GM15510 (cell line): Measurements from ENCODE around the gene NEK11.

Experiments
- POLR2A ChIP-seq: IDR thresholded peaks from 3 replicates; pipeline ENCODE4 v1.6.1; 2011; ENCODE audit warnings: borderline replicate concordance; ENCODE audit not compliant: insufficient read length; ENCODE audit errors: extremely low read depth

NEK11 gene

GRCh38 chr3:131361464-131362421, 335.1 kb downstream of the NEK11 start:
- peak; percentile 41 for TF ChIP-seq POLR2A

GRCh38 chr3:131363275-131363674, 336.6 kb downstream of the NEK11 start:
- TF ChIP-seq POLR2A, result no peak

DNA sequence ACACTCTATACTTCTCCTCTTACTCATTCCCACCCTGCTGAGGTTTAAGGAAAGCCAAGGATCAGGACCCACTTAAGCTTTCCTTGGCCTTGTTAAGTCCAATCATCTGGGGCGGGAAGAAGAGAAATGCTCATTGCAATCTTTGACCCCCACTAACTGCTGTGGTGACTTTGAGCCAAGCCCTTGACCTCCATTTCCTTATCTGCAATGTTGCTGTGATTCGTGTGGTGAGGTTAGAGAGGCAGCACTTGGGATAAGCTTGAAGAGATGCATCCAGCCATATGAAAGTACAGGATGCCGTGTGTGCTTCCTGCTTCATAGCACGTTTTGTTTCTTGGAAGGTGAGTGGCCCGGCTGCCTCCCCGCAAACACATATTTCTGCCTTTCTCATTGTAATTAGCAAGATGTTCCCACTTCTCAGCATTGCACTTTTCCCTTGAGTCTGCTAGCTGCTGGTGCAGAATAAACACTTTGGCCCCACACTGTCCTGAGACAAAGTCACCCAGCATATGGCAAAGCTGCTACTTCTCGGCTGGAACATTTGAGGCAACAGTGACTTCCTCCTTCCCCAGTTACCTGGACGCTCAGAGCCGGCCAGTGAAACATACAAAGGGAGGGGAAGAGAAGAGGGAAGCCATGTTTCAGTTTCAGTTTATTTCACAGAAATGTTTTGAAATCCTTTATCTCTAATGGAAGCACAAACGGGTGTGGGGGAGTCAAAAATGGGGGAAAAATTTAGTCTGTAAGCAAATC, 344.4 kb downstream of the NEK11 start:
- TF ChIP-seq POLR2A, result no peak

- no peak for TF ChIP-seq POLR2A
Observed at GRCh38 chr3:131371688-131372066, 345.0 kb downstream of the NEK11 start.

GRCh38 chr3:131374741-131375140, 348.1 kb downstream of the NEK11 start:
- TF ChIP-seq POLR2A, result no peak

- TF ChIP-seq POLR2A, result peak; percentile 85
Observed at GRCh38 chr3:131381445-131382291, 355.0 kb downstream of the NEK11 start, which contains the start of gene NUDT16. Gene NUDT16, plus strand, starts transcription at chr3:131381774. Its CDS starts 31 bp downstream, at chr3:131381805.

GRCh38 chr3:131386429-131387165, 359.9 kb downstream of the NEK11 start:
- TF ChIP-seq POLR2A, result no peak

GRCh38 chr3:131387796-131388489, 361.3 kb downstream of the NEK11 start:
- TF ChIP-seq POLR2A, result no peak

GRCh38 chr3:131388490-131388799, 361.8 kb downstream of the NEK11 start:
- TF ChIP-seq POLR2A, result no peak

- no peak for TF ChIP-seq POLR2A
Observed at GRCh38 chr3:131390331-131390730, 363.7 kb downstream of the NEK11 start.

GRCh38 chr3:131393051-131393450, 366.4 kb downstream of the NEK11 start:
- no peak for TF ChIP-seq POLR2A

DNA sequence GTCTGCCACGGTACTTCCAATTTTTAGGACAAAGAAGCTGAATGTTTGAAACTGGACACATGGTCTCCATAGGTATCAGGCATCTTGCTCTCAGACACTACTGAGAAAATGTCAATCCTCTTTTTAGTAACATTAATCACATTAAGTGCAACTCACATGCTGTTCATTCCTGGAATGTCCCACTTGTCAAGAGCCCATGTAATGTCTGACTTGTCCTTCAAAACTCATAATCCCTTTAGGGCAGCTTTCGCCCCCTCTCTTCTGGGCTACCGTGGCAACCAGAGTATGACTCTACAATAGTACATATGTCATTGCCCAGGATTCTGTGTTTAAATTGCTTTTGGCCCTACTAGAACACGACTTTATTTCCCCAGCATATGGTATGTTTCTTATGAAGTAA, 367.2 kb downstream of the NEK11 start:
- no peak for TF ChIP-seq POLR2A

- TF ChIP-seq POLR2A, result no peak
Observed at GRCh38 chr3:131394400-131394799, 367.7 kb downstream of the NEK11 start.

DNA sequence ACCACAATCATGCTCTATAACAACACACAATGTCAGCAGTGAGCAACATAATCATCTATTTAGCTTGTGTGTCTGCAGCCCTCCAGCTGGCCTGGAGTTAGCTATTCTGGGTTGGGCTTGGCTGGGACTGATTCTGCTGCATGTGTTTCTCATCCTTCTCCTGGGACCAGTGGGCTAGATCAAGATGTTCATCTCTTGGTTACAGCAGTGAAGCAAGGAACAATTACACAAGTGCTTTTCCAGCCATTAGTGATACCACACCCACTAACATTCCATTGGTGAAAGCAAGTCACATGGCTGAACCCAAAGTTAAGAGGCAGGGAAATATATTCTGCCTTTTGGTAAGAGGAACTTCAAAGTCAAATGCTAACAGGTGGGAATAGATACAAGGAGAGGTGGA, 369.5 kb downstream of the NEK11 start:
- no peak for TF ChIP-seq POLR2A

DNA sequence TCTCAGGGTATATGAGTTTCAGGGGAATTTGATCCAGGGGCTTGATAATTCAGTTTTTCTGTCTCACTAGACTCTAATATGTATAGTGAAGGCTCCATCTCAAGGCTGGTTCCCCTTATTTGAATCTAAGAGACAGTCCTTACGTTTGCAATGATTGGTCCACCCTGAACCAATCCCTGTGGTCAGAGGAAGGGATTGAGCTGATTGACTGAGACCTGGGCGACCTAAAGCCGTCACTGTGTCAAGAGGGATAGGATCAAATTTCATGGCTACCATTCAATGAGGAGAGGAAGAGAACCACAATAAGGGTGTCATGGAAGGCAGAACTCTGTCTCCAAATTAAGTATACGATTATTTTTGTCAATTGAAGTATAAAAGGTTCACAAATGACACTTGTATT, 371.2 kb downstream of the NEK11 start:
- TF ChIP-seq POLR2A, result no peak
